Hippocampal formation (tissue), 2 donors: ENCODE results near the gene ELOA.
"Not testable (repeated sequence)": the region's sequence is repeated elsewhere in the genome, so short reads cannot be mapped to it uniquely, and the experiment has no call there.

ENCODE experiments used
- DNase-seq, 2 donors: peaks; one replicate each; lab custom pipeline; 2025; lab: John Stamatoyannopoulos, UW

The ELOA gene

GRCh38 chr1:23801338-23801748 is 58.1 kb downstream of the ELOA start:
- no peak for DNase-seq

GRCh38 chr1:23801876-23802275 is 58.6 kb downstream of the ELOA start:
- DNase-seq: no peak

GRCh38 chr1:23802809-23803342 is 59.6 kb downstream of the ELOA start:
- not testable (repeated sequence) for DNase-seq

GRCh38 chr1:23803674-23804073 is 60.4 kb downstream of the ELOA start:
- no peak for DNase-seq

GRCh38 chr1:23804183-23804835 is 61.0 kb downstream of the ELOA start:
- no peak for DNase-seq

GRCh38 chr1:23805025-23805424 is 61.8 kb downstream of the ELOA start:
- DNase-seq: no peak

GRCh38 chr1:23806280-23806679 is 63.0 kb downstream of the ELOA start:
- DNase-seq: no peak

- DNase-seq: no peak
Observed at GRCh38 chr1:23807453-23807852, 64.2 kb downstream of the ELOA start.

- peak; percentile 35 to 44 for DNase-seq
Observed at GRCh38 chr1:23809751-23810171, 66.5 kb downstream of the ELOA start.

- DNase-seq: peak; percentile 15 to 29
Observed at GRCh38 chr1:23810818-23811540, 67.7 kb downstream of the ELOA start.
